Uterus (tissue), 2 donors: ENCODE measurements around the gene ASIC4.

Experiments
- POLR2A ChIP-seq, 2 donors: fragments of 450-650 bp; IDR thresholded peaks; one replicate each; pipeline ENCODE4 v1.6.1; 2016; ENCODE audit warnings: antibody characterized with exemption in 2 of 2, mild to moderate bottlenecking in 1 of 2, moderate library complexity in 1 of 2
- TF ChIP-seq, protein P1 (sequence below), 4 experiments: fragments of 200-600 bp in 2 of 4; fragments of 450-650 bp in 2 of 4; sonication (generic) in 2 of 4; IDR thresholded peaks; one replicate each; pipeline ENCODE4 v1.5.1; 2016 to 2019; ENCODE audit warnings: antibody characterized with exemption in 4 of 4, mild to moderate bottlenecking in 2 of 4, moderate library complexity in 1 of 4

DNA sequence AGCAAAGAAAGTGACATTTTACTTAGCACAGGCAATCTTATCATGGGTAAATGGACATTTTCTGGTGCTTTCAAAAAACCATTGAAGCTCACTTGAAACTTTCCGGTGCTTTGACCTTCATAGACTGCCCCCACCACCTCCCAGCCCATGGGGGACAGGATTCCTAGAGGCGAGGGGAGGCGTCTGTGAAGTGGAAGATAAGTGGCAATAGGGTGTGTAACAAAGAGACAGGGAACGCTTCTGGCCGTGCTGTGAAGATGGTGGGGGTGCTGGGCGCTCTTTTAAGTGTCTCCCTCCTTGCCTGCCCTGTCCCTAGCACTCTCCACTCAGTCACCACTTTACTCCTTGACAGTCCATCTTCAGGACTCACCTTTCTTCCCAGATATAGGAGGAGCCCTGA, 39.0 kb upstream of the ASIC4 start:
- no peak for TF ChIP-seq POLR2A (IDR thresholded peaks at IDR 0.05)
- TF ChIP-seq, protein P1, sequence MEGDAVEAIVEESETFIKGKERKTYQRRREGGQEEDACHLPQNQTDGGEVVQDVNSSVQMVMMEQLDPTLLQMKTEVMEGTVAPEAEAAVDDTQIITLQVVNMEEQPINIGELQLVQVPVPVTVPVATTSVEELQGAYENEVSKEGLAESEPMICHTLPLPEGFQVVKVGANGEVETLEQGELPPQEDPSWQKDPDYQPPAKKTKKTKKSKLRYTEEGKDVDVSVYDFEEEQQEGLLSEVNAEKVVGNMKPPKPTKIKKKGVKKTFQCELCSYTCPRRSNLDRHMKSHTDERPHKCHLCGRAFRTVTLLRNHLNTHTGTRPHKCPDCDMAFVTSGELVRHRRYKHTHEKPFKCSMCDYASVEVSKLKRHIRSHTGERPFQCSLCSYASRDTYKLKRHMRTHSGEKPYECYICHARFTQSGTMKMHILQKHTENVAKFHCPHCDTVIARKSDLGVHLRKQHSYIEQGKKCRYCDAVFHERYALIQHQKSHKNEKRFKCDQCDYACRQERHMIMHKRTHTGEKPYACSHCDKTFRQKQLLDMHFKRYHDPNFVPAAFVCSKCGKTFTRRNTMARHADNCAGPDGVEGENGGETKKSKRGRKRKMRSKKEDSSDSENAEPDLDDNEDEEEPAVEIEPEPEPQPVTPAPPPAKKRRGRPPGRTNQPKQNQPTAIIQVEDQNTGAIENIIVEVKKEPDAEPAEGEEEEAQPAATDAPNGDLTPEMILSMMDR (IDR thresholded peaks at IDR 0.05) = no peak
